ENCODE results near the gene OR8A1. TPM values are rescaled to one million over a fixed set of nuclear protein-coding genes. Genes with fewer than 3 reads are reported as not detected.

OR8A1 gene
- total RNA-seq, 1 donor from 2014 or later, result not detected

- peaks cover 11% of the 10 kb centered on the region for H3K27me3 Mint-ChIP-seq
- no peaks in the 10 kb centered on the region for H3K4me1 Mint-ChIP-seq (ENCODE audit: unreplicated experiment)
- TF ChIP-seq, protein P1, sequence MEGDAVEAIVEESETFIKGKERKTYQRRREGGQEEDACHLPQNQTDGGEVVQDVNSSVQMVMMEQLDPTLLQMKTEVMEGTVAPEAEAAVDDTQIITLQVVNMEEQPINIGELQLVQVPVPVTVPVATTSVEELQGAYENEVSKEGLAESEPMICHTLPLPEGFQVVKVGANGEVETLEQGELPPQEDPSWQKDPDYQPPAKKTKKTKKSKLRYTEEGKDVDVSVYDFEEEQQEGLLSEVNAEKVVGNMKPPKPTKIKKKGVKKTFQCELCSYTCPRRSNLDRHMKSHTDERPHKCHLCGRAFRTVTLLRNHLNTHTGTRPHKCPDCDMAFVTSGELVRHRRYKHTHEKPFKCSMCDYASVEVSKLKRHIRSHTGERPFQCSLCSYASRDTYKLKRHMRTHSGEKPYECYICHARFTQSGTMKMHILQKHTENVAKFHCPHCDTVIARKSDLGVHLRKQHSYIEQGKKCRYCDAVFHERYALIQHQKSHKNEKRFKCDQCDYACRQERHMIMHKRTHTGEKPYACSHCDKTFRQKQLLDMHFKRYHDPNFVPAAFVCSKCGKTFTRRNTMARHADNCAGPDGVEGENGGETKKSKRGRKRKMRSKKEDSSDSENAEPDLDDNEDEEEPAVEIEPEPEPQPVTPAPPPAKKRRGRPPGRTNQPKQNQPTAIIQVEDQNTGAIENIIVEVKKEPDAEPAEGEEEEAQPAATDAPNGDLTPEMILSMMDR (conservative IDR thresholded peaks at IDR 0.05), result no peak
- no peak overlapping the region for H3K27ac Mint-ChIP-seq
- H3K9me3 Mint-ChIP-seq, result no peaks in the 10 kb centered on the region
- DNase-seq (ENCODE audit: extremely low spot score, unreplicated experiment), result no peak
- H3K36me3 Mint-ChIP-seq, result no peaks in the 10 kb centered on the region
- H3K4me3 Mint-ChIP-seq, result no peak overlapping the region
Measured at GRCh38 chr11:124612045-124612444, 42.2 kb downstream of the OR8A1 start.

DNA sequence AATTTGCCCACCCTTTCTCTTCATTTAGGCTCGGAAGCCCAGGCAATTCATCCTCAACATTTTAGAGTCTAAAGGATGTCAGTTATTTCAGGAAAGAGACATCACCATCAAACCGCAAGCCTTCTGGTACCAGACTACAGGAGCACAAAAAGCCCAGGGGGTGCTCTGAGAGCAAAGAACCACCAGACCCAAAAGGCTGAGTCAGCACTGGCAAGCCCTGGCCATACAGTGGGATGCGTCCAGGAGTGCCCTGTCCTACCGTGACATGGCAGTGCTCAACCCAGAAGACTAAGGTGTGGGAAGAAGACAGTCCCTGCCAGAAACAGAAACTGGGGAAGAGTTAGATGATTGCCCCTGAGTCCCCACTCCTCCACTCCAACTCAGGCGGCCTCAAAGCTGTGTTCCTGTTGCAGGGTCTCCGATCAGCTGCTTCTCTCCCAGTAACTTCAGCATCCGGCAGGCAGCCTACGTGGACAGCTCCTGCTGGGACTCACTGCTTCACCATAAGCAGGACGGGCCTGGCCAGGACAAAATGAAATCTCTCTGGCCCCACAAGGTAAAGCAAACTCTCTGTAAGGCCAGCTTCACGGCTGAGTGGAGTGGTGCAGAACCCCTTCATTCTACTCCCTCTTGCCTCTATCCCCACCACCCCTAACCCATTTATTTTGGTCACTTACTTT, 42.9 kb downstream of the OR8A1 start:
- H3K4me3 Mint-ChIP-seq, result no peak overlapping the region
- DNase-seq (ENCODE audit: extremely low spot score, unreplicated experiment), result no peak
- no peaks in the 10 kb centered on the region for H3K9me3 Mint-ChIP-seq
- H3K27me3 Mint-ChIP-seq, result peaks cover 17% of the 10 kb centered on the region
- no peak overlapping the region for H3K27ac Mint-ChIP-seq
- no peaks in the 10 kb centered on the region for H3K36me3 Mint-ChIP-seq
- TF ChIP-seq, protein P1 (conservative IDR thresholded peaks at IDR 0.05), result no peak
- no peaks in the 10 kb centered on the region for H3K4me1 Mint-ChIP-seq (ENCODE audit: unreplicated experiment)

DNA sequence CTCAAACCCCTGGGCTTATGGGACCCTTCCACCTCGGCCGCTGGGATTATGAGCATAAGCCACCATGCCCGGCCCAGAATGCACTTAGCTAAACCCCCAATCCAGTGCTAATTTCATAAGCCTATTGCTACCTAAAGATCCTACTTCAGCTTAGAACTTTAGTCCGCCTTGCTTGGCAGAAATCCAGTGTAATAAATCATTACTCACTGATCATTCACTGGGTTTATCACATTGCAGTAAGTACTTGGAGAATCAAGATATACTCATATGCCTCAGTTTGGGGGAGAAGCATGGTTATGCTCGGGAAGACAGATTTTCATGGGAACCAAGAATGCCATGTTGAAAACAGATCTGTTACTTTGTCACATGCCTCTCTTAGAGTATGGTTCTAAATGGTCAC, 49.1 kb downstream of the OR8A1 start:
- Mint-ChIP-seq H3K4me1 (ENCODE audit: unreplicated experiment) (peaks cover 3% of the 10 kb centered on the region), H3K27me3 (peaks cover 23% of the 10 kb centered on the region), H3K4me3 (no peak overlapping the region), H3K27ac (no peak overlapping the region), H3K36me3 (no peaks in the 10 kb centered on the region), H3K9me3 (no peaks in the 10 kb centered on the region)
- TF ChIP-seq, protein P1 (conservative IDR thresholded peaks at IDR 0.05), result no peak
- no peak for DNase-seq (ENCODE audit: extremely low spot score, unreplicated experiment)

Other genes starting within 250 kb of the OR8A1 start
- not detected in 2 replicates for gene OR8D2, start 249.8 kb upstream of the OR8A1 start, total RNA-seq (ENCODE audit: low replicate concordance)
- gene OR8B2, start 185.5 kb upstream of the OR8A1 start, total RNA-seq (ENCODE audit: low replicate concordance), result not detected in 2 replicates
- gene OR8B3, start 171.0 kb upstream of the OR8A1 start, total RNA-seq (ENCODE audit: low replicate concordance), result not detected in 2 replicates
- not detected in 2 replicates for gene OR8B4, start 145.1 kb upstream of the OR8A1 start, total RNA-seq (ENCODE audit: low replicate concordance)
- gene OR8B8, start 124.3 kb upstream of the OR8A1 start, total RNA-seq (ENCODE audit: low replicate concordance), result 0.14 TPM in 1 of 2 replicates, not detected in the other
- not detected in 2 replicates for gene OR8B12, start 26.3 kb upstream of the OR8A1 start, total RNA-seq (ENCODE audit: low replicate concordance)
- gene PANX3, start 41.4 kb downstream of the OR8A1 start, total RNA-seq (ENCODE audit: low replicate concordance), result 0.17 TPM in 1 of 2 replicates, not detected in the other
- 29.4 and 41.1 TPM in 2 replicates for gene TBRG1, start 52.9 kb downstream of the OR8A1 start, total RNA-seq (ENCODE audit: low replicate concordance)
- gene SIAE, start 103.7 kb downstream of the OR8A1 start, total RNA-seq (ENCODE audit: low replicate concordance), result 28.8 and 33.9 TPM in 2 replicates
- 7.2 and 13.4 TPM in 2 replicates for gene SPA17, start 103.9 kb downstream of the OR8A1 start, total RNA-seq (ENCODE audit: low replicate concordance)
- gene NRGN, start 169.9 kb downstream of the OR8A1 start, total RNA-seq (ENCODE audit: low replicate concordance), result 3.6 and 17.3 TPM in 2 replicates
- 8.7 and 14.8 TPM in 2 replicates for gene VSIG2, start 182.3 kb downstream of the OR8A1 start, total RNA-seq (ENCODE audit: low replicate concordance)
- gene ESAM, start 192.3 kb downstream of the OR8A1 start, total RNA-seq (ENCODE audit: low replicate concordance), result 3.6 and 3.7 TPM in 2 replicates
- 13.2 and 27.4 TPM in 2 replicates for gene MSANTD2, start 230.4 kb downstream of the OR8A1 start, total RNA-seq (ENCODE audit: low replicate concordance)